WTC11 (cell line): ENCODE measurements around the gene R3HDM1.

Experiments
- FOXK1 ChIP-seq: sonication (generic); formaldehyde crosslinking; IDR thresholded peaks from 2 replicates; pipeline ENCODE4 v1.8.0; 2022; ENCODE audit warnings: mild to moderate bottlenecking, moderate library complexity, missing genetic modification reagents
- NFYB ChIP-seq: sonication (generic); formaldehyde crosslinking; conservative IDR thresholded peaks from 2 replicates; pipeline ENCODE4 v1.8.0; 2022; ENCODE audit warnings: low read depth, missing genetic modification reagents
- TEAD1 ChIP-seq: sonication (generic); formaldehyde crosslinking; IDR thresholded peaks from 2 replicates; pipeline ENCODE4 v1.8.0; 2022; ENCODE audit warnings: mild to moderate bottlenecking, missing genetic modification reagents
- TF ChIP-seq, protein P1 (sequence below): fragments of 200-600 bp; IDR thresholded peaks from 2 replicates; pipeline ENCODE4 v1.8.0; 2022; ENCODE audit warnings: antibody characterized with exemption

- TF ChIP-seq, protein P1, sequence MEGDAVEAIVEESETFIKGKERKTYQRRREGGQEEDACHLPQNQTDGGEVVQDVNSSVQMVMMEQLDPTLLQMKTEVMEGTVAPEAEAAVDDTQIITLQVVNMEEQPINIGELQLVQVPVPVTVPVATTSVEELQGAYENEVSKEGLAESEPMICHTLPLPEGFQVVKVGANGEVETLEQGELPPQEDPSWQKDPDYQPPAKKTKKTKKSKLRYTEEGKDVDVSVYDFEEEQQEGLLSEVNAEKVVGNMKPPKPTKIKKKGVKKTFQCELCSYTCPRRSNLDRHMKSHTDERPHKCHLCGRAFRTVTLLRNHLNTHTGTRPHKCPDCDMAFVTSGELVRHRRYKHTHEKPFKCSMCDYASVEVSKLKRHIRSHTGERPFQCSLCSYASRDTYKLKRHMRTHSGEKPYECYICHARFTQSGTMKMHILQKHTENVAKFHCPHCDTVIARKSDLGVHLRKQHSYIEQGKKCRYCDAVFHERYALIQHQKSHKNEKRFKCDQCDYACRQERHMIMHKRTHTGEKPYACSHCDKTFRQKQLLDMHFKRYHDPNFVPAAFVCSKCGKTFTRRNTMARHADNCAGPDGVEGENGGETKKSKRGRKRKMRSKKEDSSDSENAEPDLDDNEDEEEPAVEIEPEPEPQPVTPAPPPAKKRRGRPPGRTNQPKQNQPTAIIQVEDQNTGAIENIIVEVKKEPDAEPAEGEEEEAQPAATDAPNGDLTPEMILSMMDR, result no peak
- TF ChIP-seq TEAD1 (CRISPR knock-in tag) (no peak), FOXK1 (CRISPR knock-in tag) (no peak), NFYB (CRISPR knock-in tag) (no peak)
These were observed 176.9 kb downstream of the R3HDM1 start for GRCh38 chr2:135708159-135708558.
